SH-SY5Y (cell line): ENCODE measurements around the gene CCT2.

Experiments
- GATA2 ChIP-seq: IDR thresholded peaks from 2 replicates; pipeline ENCODE4 v1.6.1; 2011; ENCODE audit warnings: mild to moderate bottlenecking, low read depth, low read length
- GATA3 ChIP-seq: IDR thresholded peaks from 2 replicates; pipeline ENCODE4 v1.6.1; 2011; ENCODE audit warnings: low read depth, mild to moderate bottlenecking, low read length, moderate library complexity

Gene CCT2

DNA sequence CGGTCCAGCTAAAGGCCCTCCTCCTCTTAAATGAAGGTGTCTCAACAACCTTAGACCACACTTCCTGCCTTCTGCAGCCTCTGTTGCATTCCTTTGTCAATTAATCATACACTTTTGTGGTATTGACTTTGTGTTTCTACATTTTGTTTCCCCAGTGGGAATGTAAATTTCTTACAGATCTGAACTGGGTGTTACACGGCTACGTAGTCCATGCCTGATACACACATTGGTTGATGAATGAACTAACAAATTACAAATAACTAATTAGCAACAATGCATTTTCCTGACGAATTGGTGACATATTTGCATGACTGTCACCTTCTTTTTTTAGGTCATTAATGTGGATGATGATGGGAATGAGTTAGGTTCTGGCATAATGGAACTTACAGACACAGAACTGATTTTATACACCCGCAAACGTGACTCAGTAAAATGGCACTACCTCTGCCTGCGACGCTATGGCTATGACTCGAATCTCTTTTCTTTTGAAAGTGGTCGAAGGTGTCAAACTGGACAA lies 15.2 kb upstream of the CCT2 start:
- TF ChIP-seq GATA2, result no peak
- TF ChIP-seq GATA3, result no peak

DNA sequence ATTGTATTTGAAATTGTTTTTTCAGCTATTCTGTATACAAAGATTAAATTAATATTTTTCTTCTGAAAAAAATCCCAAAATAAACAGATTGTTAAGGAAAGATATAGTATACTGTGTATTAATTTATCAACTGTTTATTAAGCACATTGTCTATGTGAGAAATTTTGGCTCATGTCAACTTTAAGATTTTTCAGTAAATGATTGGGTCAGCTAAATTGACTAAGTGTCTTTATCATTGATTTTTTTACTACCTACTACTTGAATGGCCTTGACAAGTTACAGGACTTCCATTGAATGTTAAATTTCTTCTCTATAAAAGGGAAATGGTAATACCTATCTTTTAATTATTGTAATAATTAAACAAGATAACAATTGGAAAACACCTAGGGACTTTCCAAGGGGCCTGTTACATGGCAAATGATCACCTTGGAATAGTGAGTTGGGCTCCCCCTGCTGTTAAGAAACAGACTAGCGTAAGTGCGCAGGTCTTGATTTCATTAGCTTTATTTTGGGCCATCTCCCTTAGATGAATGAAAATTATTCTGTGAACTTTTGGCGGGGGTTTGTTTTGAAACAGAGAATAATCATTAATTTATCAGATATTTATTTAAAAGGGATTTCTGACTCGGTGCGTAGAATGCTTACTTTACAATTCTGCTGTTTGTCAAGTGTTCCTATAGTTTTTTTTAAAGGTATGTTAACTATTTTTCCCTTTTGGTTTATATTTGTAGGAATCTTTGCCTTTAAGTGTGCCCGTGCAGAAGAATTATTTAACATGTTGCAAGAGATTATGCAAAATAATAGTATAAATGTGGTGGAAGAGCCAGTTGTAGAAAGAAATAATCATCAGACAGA lies 14.5 kb upstream of the CCT2 start:
- TF ChIP-seq GATA3 (no peak), GATA2 (no peak)

GRCh38 chr12:69575346-69575745 lies 9.9 kb upstream of the CCT2 start:
- no peak for TF ChIP-seq GATA3
- TF ChIP-seq GATA2, result no peak

GRCh38 chr12:69578283-69578682 lies 7.0 kb upstream of the CCT2 start:
- TF ChIP-seq GATA3, result no peak
- TF ChIP-seq GATA2, result no peak

DNA sequence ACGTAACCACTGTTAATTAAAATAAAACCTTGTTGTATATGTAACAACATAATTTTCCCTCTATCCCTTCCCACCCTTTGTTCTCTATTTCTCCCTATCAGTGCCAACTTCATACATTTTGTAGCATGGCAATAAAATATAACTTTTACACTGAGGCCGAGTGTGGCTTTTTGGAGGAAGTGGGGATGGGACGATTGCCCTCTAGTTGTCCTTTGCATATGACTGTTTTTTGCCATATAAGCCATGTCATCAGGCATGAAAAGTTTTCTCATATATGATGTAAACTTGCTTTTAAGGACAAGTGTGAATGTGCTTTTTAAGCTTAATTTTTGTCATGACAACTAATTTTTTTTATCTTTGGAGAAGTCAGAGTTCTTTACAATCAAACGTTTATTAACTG lies 6.2 kb upstream of the CCT2 start:
- TF ChIP-seq GATA3 (no peak), GATA2 (no peak)

GRCh38 chr12:69580074-69580473 lies 5.2 kb upstream of the CCT2 start:
- TF ChIP-seq GATA2 (no peak), GATA3 (no peak)

GRCh38 chr12:69583203-69583602 lies 2.1 kb upstream of the CCT2 start:
- TF ChIP-seq GATA3 (no peak), GATA2 (no peak)

GRCh38 chr12:69588527-69588926 lies 3.3 kb downstream of the CCT2 start:
- TF ChIP-seq GATA3 (no peak), GATA2 (no peak)

DNA sequence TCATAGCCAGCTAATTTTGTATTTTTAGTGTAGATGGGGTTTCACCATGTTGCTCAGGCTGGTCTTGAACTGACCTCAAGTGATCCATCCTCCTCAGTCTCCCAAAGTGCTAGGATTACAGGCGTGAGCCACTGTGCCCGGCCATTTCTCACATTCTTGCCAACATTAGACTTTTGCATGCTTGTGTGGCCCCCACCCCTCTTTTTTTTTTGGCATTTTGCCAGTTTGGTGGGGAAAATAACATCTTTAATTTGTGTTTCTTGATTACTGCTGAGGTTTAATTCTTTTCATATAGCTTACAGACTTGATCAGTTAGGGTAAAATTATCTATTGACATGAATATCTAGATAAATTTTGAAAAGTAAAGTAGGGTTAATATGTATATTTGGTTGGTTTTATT lies 3.8 kb downstream of the CCT2 start:
- TF ChIP-seq GATA3 (no peak), GATA2 (no peak)

DNA sequence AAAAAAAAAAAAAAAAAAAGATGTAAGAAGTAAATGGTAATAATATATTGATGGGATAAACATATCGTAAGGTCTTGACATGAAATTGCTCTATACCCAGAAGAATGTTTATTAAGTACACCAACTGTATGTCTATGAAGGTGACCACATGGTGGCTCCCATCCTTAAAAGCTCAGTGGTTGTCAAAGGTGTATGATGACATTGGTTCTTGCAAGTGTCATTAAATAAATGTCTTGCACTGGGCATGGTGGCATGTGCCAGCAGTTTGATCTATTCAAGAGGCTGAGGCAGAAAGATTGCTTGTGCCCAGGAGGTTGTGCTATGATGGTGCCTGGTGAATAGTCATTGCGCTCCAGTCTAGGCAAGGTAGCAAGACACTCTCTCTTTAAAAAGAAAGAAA lies 10.4 kb downstream of the CCT2 start:
- TF ChIP-seq GATA2 (no peak), GATA3 (no peak)

DNA sequence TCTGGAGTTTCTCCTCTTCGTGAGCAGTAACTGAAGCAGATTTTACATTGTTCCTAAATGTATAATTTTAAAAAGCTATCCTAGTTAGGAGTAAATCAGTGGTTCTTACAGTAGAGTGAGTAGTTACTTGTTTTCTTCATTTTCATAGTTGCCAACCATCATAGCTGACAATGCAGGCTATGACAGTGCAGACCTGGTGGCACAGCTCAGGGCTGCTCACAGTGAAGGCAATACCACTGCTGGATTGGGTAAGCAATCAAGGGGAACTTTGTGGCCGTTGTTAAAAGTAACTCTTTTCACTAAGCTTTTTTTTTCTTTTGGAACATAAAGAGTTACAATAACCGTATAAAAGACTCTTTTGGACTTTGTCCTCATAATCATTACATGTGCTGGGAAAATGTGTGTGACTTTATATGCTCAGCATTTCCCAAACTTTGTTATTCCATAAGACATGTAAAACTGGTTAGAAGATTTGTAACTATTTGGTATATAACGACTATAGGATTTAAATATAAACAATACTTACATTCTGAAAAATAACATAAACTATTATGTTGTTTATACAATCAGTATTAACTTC lies 13.0 kb downstream of the CCT2 start:
- no peak for TF ChIP-seq GATA3
- no peak for TF ChIP-seq GATA2

DNA sequence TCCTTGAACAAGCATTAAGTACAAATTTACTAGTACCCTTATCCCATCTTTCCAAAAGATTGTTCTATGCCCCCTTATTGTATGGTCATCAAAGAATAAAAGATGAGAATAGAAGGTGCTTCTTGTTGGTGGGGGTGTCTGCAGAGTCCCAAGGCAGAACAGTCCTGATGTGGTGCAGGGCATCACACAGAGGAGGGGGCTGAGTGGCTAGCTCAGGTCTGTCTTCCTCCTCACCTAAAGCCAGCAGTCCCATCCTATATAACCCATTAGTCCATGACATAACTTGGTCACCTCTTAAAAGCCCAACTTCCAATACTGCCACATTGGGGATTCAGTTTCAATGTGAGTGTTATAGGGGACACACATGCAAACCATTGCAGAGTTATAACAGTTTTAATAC lies 15.5 kb downstream of the CCT2 start:
- TF ChIP-seq GATA3, result no peak
- no peak for TF ChIP-seq GATA2

DNA sequence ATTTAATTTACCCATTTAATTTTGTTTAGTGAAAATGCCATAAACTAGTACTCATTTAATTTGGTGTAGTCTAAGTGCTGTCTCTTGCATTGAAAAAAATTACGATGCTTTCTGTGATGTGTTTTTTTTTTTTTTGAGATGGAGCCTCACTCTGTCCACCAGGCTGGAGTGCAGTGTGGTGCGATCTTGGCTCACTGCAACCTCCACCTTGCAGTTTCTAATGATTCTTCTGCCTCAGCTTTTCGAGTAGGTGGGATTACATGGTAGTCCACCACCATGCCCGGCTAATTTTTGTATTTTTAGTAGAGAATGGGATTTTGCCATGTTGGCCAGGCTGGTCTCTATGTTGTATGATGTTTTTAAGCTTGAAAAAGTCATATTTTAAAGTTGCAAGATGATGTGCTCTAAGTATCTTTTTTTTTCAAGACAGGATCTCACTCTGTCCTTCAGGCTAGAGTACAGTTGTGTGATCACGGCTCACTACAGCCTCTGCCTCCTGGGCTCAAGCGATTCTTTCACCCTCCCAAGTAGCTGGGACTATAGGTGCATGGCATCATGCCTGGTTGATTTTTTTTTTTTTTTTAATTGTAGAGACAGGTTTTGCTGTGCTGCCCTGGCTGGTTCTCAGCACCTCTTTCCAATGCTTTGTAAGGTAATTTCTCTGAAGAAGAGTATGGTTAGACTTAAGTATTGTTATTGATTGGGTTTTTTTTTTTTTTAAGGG lies 16.9 kb downstream of the CCT2 start:
- TF ChIP-seq GATA2, result no peak
- no peak for TF ChIP-seq GATA3

GRCh38 chr12:69602954-69603353 lies 17.7 kb downstream of the CCT2 start:
- TF ChIP-seq GATA2 (no peak), GATA3 (no peak)

DNA sequence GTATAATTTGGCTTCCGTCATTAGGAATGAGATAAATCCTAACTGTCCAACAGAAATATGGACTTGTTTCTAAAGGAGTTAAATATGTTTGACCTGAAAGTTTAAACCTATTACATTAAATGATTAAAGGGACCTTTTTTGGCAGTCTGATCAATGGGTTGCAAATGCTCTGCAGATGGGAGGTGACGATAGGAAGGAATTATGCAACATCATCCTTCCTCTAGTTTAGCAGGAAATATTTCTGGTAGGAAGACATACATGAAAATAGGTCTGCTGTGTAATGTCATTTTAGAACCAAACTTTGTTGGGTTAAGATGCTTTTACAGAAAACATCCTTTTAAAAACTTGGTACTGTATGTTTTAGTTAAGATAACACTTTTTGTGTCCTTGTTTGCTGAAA lies 22.9 kb downstream of the CCT2 start:
- TF ChIP-seq GATA3, result no peak
- no peak for TF ChIP-seq GATA2

- no peak for TF ChIP-seq GATA2
- TF ChIP-seq GATA3, result no peak
These were observed 24.9 kb downstream of the CCT2 start for GRCh38 chr12:69610126-69610525.
